HG03439 (cell line): Measurements from ENCODE around the gene RYR2.

Source experiments
- ATAC-seq: cut with Tn5 transposase; IDR thresholded peaks from one replicate; pipeline ENCODE4 v1.9.1; 2021; ENCODE audit warnings: mild to moderate bottlenecking, moderate library complexity; ENCODE audit not compliant: unreplicated experiment

RYR2 gene

GRCh38 chr1:237416924-237417655, 375.1 kb downstream of the RYR2 start:
- no peak for ATAC-seq

GRCh38 chr1:237428809-237429208, 386.8 kb downstream of the RYR2 start:
- no peak for ATAC-seq

- no peak for ATAC-seq
Measured at GRCh38 chr1:237429252-237429651, 387.3 kb downstream of the RYR2 start.

GRCh38 chr1:237431448-237431847, 389.5 kb downstream of the RYR2 start:
- ATAC-seq = no peak

GRCh38 chr1:237440346-237440745, 398.4 kb downstream of the RYR2 start:
- ATAC-seq = no peak

GRCh38 chr1:237444120-237444790, 402.3 kb downstream of the RYR2 start:
- no peak for ATAC-seq

- no peak for ATAC-seq
Measured at GRCh38 chr1:237448042-237448441, 406.1 kb downstream of the RYR2 start.

- no peak for ATAC-seq
Measured at GRCh38 chr1:237457573-237457972, 415.6 kb downstream of the RYR2 start.

GRCh38 chr1:237467320-237467719, 425.3 kb downstream of the RYR2 start:
- ATAC-seq = no peak

GRCh38 chr1:237470712-237471338, 428.8 kb downstream of the RYR2 start:
- ATAC-seq = no peak

GRCh38 chr1:237471377-237471776, 429.4 kb downstream of the RYR2 start:
- no peak for ATAC-seq

- no peak for ATAC-seq
Measured at GRCh38 chr1:237471956-237472355, 430.0 kb downstream of the RYR2 start.

GRCh38 chr1:237473854-237474253, 431.9 kb downstream of the RYR2 start:
- ATAC-seq = no peak

- ATAC-seq = no peak
Measured at GRCh38 chr1:237478082-237478481, 436.1 kb downstream of the RYR2 start.

GRCh38 chr1:237478842-237479241, 436.9 kb downstream of the RYR2 start:
- no peak for ATAC-seq

GRCh38 chr1:237482777-237483176, 440.8 kb downstream of the RYR2 start:
- ATAC-seq = no peak

GRCh38 chr1:237492359-237492758, 450.4 kb downstream of the RYR2 start:
- ATAC-seq = no peak

GRCh38 chr1:237500566-237500965, 458.6 kb downstream of the RYR2 start:
- no peak for ATAC-seq

GRCh38 chr1:237503292-237503691, 461.3 kb downstream of the RYR2 start:
- ATAC-seq = no peak

GRCh38 chr1:237507005-237507404, 465.0 kb downstream of the RYR2 start:
- ATAC-seq = peak; percentile 81

GRCh38 chr1:237509748-237510147, 467.8 kb downstream of the RYR2 start:
- ATAC-seq = no peak

- no peak for ATAC-seq
Measured at GRCh38 chr1:237525102-237525501, 483.1 kb downstream of the RYR2 start.
